Measurements from ENCODE around the gene ANKRD33. TPM values are rescaled to one million over a fixed set of nuclear protein-coding genes. Genes with fewer than 3 reads are reported as not detected.

Gene ANKRD33
- total and polyA plus RNA-seq, 2 of the 13 experiments (the other 11 are each of a cell fraction or from before 2014, with no cell fraction given), result 0.04 TPM; not detected in 1

- H3K4me2 ChIP-seq (ENCODE audit: low read depth, low read length), result 0 out of 2 replicates have a peak overlapping the region, but pooled peaks have one; percentile 50
- DNase-seq (ENCODE audit: low spot score) (no peak), ATAC-seq (no peak; the same call in 2 of the 3 replicates), FAIRE-seq (no peak)
- ChIA-PET CTCF (ENCODE audit: low intra/inter-chr PET ratio, low total read pairs) (interaction anchor here (2.2 kb wide), 1 partner anchor 85 kb away, joined by 16 read pairs; no protein-coding TSS in a partner anchor), POLR2A (interaction anchor here (1.3 kb wide), 1 partner anchor 10 kb away, joined by 4 read pairs; no protein-coding TSS in a partner anchor)
- no peak overlapping the region for H3K9ac ChIP-seq (ENCODE audit: insufficient read depth, low read depth, low read length)
- H3K4me3 ChIP-seq (replicated peaks in 1 of 3; ENCODE audit: insufficient read depth in 1 of 3, low read depth in 2 of 3, low read length in 3 of 3), result no peak overlapping the region
- H4K20me1 ChIP-seq (ENCODE audit: insufficient read depth, low read length), result no peaks in the 10 kb centered on the region
- BruUV-seq (replicated peaks), result no TSS peak
- no peaks in the 10 kb centered on the region for H3K79me2 ChIP-seq (ENCODE audit: insufficient read depth, low read length)
- H3K9me3 ChIP-seq (ENCODE audit: low read length), result no peaks in the 10 kb centered on the region
- intact Hi-C loops (cut with micrococcal nuclease; ENCODE audit: unreplicated experiment), result loop anchor here (1.0 kb wide), 1 partner anchor 85 kb away; no protein-coding TSS in a partner anchor
- no peak overlapping the region for H2AFZ ChIP-seq (ENCODE audit: low read length)
- H3K27ac ChIP-seq (ENCODE audit: extremely low read length, insufficient read depth, low read length), result no peak overlapping the region
- peaks cover 2 to 30% of the 10 kb centered on the region in 2 experiments; a peak in 4 of 5 replicates for H3K27me3 ChIP-seq (ENCODE audit: control insufficient read depth in 1 of 2, insufficient read depth in 2 of 2, low read length in 2 of 2)
- WGBS (ENCODE audit: low lambda C conversion rate), result 45% methylated on average over 7 of the region's 8 CpGs
- in situ Hi-C loops (cut with HindIII; ENCODE audit: extremely low pct_ligation_motif_present, low pct_unique_long_range_greater_than_20kb), result loop anchor here (10.0 kb wide), 1 partner anchor 89 kb away; no protein-coding TSS in a partner anchor
- H3K36me3 ChIP-seq (replicated peaks in 1 of 2; ENCODE audit: control insufficient read depth in 1 of 2, insufficient read depth in 2 of 2, low read length in 2 of 2), result no peaks in the 10 kb centered on the region
- no peak for TF ChIP-seq ZNF264 (CRISPR knock-in tag; IDR thresholded peaks at IDR 0.05)
- TF ChIP-seq PRDM4 (CRISPR knock-in tag; IDR thresholded peaks at IDR 0.05; ENCODE audit: borderline replicate concordance), result no peak
- no peak for TF ChIP-seq ZNF224 (CRISPR knock-in tag; IDR thresholded peaks at IDR 0.05)
- H3K4me1 ChIP-seq (ENCODE audit: insufficient read depth, low read length), result peaks cover 11% of the 10 kb centered on the region; the same call in 1 of the 2 replicates
These were observed 7.7 kb downstream of the ANKRD33 start for GRCh38 chr12:51895378-51896135.

- Histone ChIP-seq H4K20me1 (ENCODE audit: insufficient read depth, low read length) (no peaks in the 10 kb centered on the region), H3K4me1 (ENCODE audit: insufficient read depth, low read length) (peaks cover 5% of the 10 kb centered on the region; the same call in 1 of the 2 replicates), H3K27ac (ENCODE audit: extremely low read length, insufficient read depth, low read length) (no peak overlapping the region), H3K36me3 (replicated peaks in 1 of 2; ENCODE audit: control insufficient read depth in 1 of 2, insufficient read depth in 2 of 2, low read length in 2 of 2) (no peaks in the 10 kb centered on the region), H2AFZ (ENCODE audit: low read length) (no peak overlapping the region), H3K27me3 (ENCODE audit: control insufficient read depth in 1 of 2, insufficient read depth in 2 of 2, low read length in 2 of 2) (peaks cover 0 to 25% of the 10 kb centered on the region in 2 experiments; a peak in 4 of 5 replicates), H3K9ac (ENCODE audit: insufficient read depth, low read depth, low read length) (no peak overlapping the region), H3K4me2 (ENCODE audit: low read depth, low read length) (no peak overlapping the region), H3K4me3 (replicated peaks in 1 of 3; ENCODE audit: insufficient read depth in 1 of 3, low read depth in 2 of 3, low read length in 3 of 3) (no peak overlapping the region), H3K9me3 (ENCODE audit: low read length) (no peaks in the 10 kb centered on the region), H3K79me2 (ENCODE audit: insufficient read depth, low read length) (no peaks in the 10 kb centered on the region)
- ATAC-seq (no peak), DNase-seq (ENCODE audit: low spot score) (no peak), FAIRE-seq (no peak)
- BruUV-seq (replicated peaks), result no TSS peak
- intact Hi-C loops (cut with micrococcal nuclease; ENCODE audit: unreplicated experiment) (no loop called here), in situ Hi-C loops (cut with HindIII; ENCODE audit: extremely low pct_ligation_motif_present, low pct_unique_long_range_greater_than_20kb) (loop anchor here (10.0 kb wide), 1 partner anchor 89 kb away; no protein-coding TSS in a partner anchor)
- ChIA-PET POLR2A (no interaction called here), CTCF (ENCODE audit: low intra/inter-chr PET ratio, low total read pairs) (interaction anchor here (2.2 kb wide), 1 partner anchor 84 kb away, joined by 16 read pairs; no protein-coding TSS in a partner anchor)
- 3% methylated on average over 3 of the region's 3 CpGs for WGBS (ENCODE audit: low lambda C conversion rate)
- TF ChIP-seq NFIB (CRISPR knock-in tag; IDR thresholded peaks at IDR 0.05; ENCODE audit: borderline replicate concordance), result no peak
- no peak for TF ChIP-seq EHMT2 (IDR thresholded peaks at IDR 0.05; ENCODE audit: borderline replicate concordance, low read depth, low read length)
- no peak for TF ChIP-seq ZNF713 (CRISPR knock-in tag; IDR thresholded peaks at IDR 0.05)
- no peak for TF ChIP-seq ELF3 (CRISPR knock-in tag; IDR thresholded peaks at IDR 0.05)
- no peak for TF ChIP-seq SNAI1 (CRISPR knock-in tag; IDR thresholded peaks at IDR 0.05; ENCODE audit: borderline replicate concordance)
- TF ChIP-seq MXI1 (IDR thresholded peaks at IDR 0.05; ENCODE audit: borderline replicate concordance, low read depth, low read length), result no peak
- no peak for TF ChIP-seq SP140L (CRISPR knock-in tag; IDR thresholded peaks at IDR 0.05; ENCODE audit: borderline replicate concordance)
- TF ChIP-seq ZNF614 (CRISPR knock-in tag; IDR thresholded peaks at IDR 0.05; ENCODE audit: borderline replicate concordance), result no peak
- no peak for TF ChIP-seq KDM3A (CRISPR knock-in tag; IDR thresholded peaks at IDR 0.05; ENCODE audit: low read depth)
- TF ChIP-seq NBN (conservative IDR thresholded peaks at IDR 0.05), result no peak
- no peak for TF ChIP-seq MNT (IDR thresholded peaks at IDR 0.05)
These were observed 8.3 kb downstream of the ANKRD33 start for GRCh38 chr12:51896236-51896635.
